Lower leg skin (tissue), 4 donors: ENCODE results near the gene CACNB4. TPM values are rescaled to one million over a fixed set of nuclear protein-coding genes. Genes with fewer than 3 reads are reported as not detected.

Source experiments
- DNase-seq, 2 donors: peaks; one replicate each; pipeline ENCODE4 v3.0.0-alpha.2; 2019; ENCODE audit warnings: low spot score in 2 of 2
- H3K4me3 ChIP-seq: fragments of 200-600 bp; sonication (generic); 2 replicates; pipeline ENCODE4 v1.5.1; 2017; ENCODE audit warnings: mild to moderate bottlenecking, low read depth; ENCODE audit not compliant: poor library complexity, severe bottlenecking
- CTCF ChIP-seq, 3 donors: fragments of 450-650 bp; IDR thresholded peaks; one replicate each; pipeline ENCODE4 v1.5.1; 2016; ENCODE audit warnings: antibody characterized with exemption in 3 of 3, mild to moderate bottlenecking in 3 of 3, moderate library complexity in 2 of 3
- POLR2A ChIP-seq, 2 donors: fragments of 450-650 bp; IDR thresholded peaks; one replicate each; pipeline ENCODE4 v1.6.1; 2016 to 2017; ENCODE audit warnings: antibody characterized with exemption in 2 of 2, mild to moderate bottlenecking in 1 of 2, moderate library complexity in 1 of 2
- WGBS, 2 donors: methylation state at CpG; one replicate each; pipeline ENCODE4 v1.1.5; 2018; 5-methylcytosine and 5-hydroxymethylcytosine counted together
- intact Hi-C: fragments of 100-400 bp; cut with DNase I; formaldehyde crosslinking; loops from one replicate; pipeline ENCODE4 v1.15.0; 2023; ENCODE audit warnings: low total_unique reads
- total RNA-seq, 4 donors: library from RNA; depleted of rRNA; stranded (reverse); fragments of >200 nt; gene quantifications; one replicate each; pipeline ENCODE4 v1.1.0, GENCODE V29; 2016

The CACNB4 gene
- total RNA-seq, 4 donors from 2014 or later, result 2.4 to 6.3 (median 3.5) TPM

GRCh38 chr2:152064001-152064400 is 34.8 kb downstream of the CACNB4 start:
- no peak overlapping the region for H3K4me3 ChIP-seq
- WGBS, 2 donors, result 49 to 56% methylated on average over 3 of the region's 3 CpGs
- intact Hi-C loops, result no loop called here
- no peak for TF ChIP-seq CTCF (IDR thresholded peaks at IDR 0.05)
- no peak for TF ChIP-seq POLR2A (IDR thresholded peaks at IDR 0.05)
- DNase-seq, result no peak

GRCh38 chr2:152063325-152063924 is 35.4 kb downstream of the CACNB4 start:
- no peak overlapping the region for H3K4me3 ChIP-seq
- 46% methylated on average over 3 of the region's 3 CpGs for WGBS, 2 donors
- no peak for TF ChIP-seq POLR2A (IDR thresholded peaks at IDR 0.05)
- TF ChIP-seq CTCF (IDR thresholded peaks at IDR 0.05), result no peak
- intact Hi-C loops, result no loop called here
- DNase-seq, result no peak

- peak; percentile 35 to 89 for DNase-seq
- WGBS, 2 donors, result 14 to 17% methylated on average over 7 of the region's 7 CpGs
- H3K4me3 ChIP-seq, result no peak overlapping the region
- intact Hi-C loops, result no loop called here
- TF ChIP-seq CTCF (IDR thresholded peaks at IDR 0.05) (no peak), POLR2A (IDR thresholded peaks at IDR 0.05) (no peak)
Measured at GRCh38 chr2:152062125-152063091, 36.4 kb downstream of the CACNB4 start.

- no peak overlapping the region for H3K4me3 ChIP-seq
- DNase-seq, result no peak
- TF ChIP-seq POLR2A (IDR thresholded peaks at IDR 0.05), result no peak
- no peak for TF ChIP-seq CTCF (IDR thresholded peaks at IDR 0.05)
- 86 to 93% methylated on average over 1 of the region's 1 CpG for WGBS, 2 donors
- intact Hi-C loops, result no loop called here
Measured at GRCh38 chr2:152061383-152061782, 37.5 kb downstream of the CACNB4 start.

GRCh38 chr2:152058655-152059054 is 40.2 kb downstream of the CACNB4 start:
- no peak overlapping the region for H3K4me3 ChIP-seq
- intact Hi-C loops, result no loop called here
- no peak for DNase-seq
- TF ChIP-seq POLR2A (IDR thresholded peaks at IDR 0.05), result no peak
- TF ChIP-seq CTCF (IDR thresholded peaks at IDR 0.05), result no peak
- 89 to 100% methylated on average over 1 of the region's 1 CpG for WGBS, 2 donors
